Activated naive CD8-positive, alpha-beta T cell treated with anti-CD3 and anti-CD28 coated beads, Interleukin-2, amount 50 U/mL, for 16 hours (primary cell): ENCODE measurements around the gene ING1.
"Not testable (repeated sequence)": the region's sequence is repeated elsewhere in the genome, so short reads cannot be mapped to it uniquely, and the experiment has no call there.

Experiments used
- DNase-seq: peaks from one replicate; pipeline ENCODE4 v3.0.0-alpha.2; 2020; ENCODE audit warnings: low read depth, low spot score

Gene ING1, protein sequence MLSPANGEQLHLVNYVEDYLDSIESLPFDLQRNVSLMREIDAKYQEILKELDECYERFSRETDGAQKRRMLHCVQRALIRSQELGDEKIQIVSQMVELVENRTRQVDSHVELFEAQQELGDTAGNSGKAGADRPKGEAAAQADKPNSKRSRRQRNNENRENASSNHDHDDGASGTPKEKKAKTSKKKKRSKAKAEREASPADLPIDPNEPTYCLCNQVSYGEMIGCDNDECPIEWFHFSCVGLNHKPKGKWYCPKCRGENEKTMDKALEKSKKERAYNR

DNA sequence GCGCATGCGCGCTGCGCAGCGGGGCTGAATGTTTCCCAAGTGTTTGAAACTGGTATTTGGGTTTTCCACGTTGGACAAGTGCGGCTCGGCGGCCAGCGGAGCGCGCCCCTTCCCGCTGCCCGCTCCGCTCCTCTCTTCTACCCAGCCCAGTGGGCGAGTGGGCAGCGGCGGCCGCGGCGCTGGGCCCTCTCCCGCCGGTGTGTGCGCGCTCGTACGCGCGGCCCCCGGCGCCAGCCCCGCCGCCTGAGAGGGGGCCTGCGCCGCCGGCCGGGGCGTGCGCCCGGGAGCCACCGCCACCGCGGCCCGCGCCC lies at the start of gene ING1:
TSS of gene ING1 (plus strand) at position 59 of the 311 bp plus-strand sequence. CDS start 450 bp downstream, outside the sequence.
- no peak for DNase-seq

DNA sequence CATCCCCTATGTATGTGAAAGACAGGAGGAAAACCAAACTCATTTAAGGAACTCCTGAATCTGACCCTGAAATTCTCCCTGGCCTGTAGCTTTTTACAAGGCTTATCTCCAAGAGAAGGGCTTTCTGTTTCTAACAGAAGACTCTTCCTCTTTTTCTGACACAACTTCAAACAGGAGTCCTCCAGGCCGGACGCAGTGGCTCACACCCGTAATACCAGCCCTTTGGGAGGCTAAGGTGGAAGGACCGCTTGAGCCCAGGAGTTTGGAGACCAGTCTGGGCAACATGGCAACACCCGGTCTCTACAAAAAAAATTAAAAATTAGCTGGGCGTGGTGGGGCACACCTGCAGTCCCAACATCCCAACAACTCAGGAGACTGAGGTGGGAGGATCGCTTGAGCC lies 49.5 kb upstream of the ING1 start:
- no peak for DNase-seq

DNA sequence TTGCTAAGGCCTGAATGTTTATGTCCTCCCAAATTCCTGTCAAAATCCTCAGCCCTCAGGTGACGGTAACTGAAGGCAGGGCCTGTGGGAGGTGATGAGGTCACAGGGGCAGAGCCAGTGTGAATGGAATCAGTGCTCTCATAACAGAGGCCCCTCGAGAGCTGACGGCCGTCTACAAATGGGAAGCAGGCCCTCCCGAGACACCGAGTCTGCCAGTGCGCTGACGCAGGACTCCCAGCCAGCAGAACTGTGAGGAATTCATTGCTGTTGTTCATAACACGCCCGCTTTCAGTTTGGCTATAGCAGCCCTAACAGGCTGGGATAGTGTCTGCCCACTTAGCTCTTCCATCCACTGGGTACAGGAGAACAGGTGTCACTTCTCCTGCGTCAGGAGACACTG lies 48.8 kb upstream of the ING1 start:
- DNase-seq: no peak

DNA sequence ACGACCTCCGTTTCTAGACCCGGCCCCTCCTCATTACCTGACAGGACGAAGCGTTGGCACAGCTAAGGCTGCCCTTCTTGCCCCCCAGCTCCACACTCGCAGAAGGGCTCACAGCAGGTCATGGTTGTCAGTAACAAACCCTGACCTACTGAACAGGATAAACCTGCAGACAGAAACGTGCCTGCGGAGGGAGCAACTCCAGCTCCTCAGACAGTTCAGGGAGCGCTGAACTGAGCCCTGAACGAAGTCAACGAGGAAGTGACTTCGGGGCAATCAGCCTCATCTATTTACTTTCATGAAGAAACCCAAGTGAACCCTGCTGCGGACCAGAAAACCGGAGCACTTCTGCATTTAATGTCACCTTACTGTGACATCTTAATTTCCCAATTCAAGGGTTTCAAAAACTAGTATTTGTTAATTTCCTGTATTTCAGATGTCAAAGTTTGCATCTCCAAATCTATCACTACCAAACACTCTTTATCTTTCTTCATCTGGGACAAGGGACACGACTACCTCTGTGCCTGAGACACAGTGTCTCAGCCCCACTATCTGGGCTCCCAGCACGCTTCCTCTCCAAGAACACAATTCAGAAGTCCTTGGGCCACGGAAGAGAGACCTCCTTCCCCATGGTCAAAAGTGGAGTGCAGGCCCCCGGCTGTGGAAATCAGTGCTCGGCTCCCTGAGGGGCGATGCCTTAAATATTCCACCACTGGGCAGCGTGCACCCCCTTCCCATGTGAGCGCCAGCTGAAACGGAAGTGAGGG lies 47.8 kb upstream of the ING1 start:
- no peak for DNase-seq

DNA sequence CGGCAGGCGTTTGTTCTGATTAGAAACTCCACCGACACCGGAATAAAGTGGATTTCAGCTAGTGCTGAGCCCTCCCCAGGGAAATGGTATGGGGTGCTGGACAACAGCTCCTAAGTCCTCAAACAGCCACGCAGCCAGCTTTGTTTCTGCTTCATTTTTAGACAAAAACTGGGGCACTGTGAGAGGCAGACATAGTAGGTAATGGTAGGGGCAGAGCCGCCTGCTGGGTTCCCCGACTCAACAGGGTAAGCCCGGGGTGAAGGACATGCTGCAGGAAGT lies 47.3 kb upstream of the ING1 start:
- no peak for DNase-seq

DNA sequence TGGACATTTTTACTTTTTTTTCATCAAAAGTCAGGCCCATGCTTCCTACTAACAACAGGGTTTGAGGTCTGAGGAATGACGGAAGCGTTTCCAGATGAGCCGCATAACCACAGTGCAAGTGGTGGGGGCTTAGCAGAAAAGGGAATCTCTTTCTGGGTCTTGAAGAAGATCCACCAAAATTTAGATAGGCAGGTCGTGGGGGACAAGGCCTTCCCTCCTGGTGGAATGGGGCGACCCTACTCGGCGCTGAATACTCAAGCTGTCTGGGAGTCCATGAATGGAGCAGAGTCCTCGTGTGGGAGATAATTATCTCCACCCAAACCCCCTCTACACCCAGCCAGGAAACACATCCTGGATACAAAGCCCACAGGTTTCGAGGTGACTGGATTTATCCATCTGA lies 44.5 kb upstream of the ING1 start:
- DNase-seq: no peak

DNA sequence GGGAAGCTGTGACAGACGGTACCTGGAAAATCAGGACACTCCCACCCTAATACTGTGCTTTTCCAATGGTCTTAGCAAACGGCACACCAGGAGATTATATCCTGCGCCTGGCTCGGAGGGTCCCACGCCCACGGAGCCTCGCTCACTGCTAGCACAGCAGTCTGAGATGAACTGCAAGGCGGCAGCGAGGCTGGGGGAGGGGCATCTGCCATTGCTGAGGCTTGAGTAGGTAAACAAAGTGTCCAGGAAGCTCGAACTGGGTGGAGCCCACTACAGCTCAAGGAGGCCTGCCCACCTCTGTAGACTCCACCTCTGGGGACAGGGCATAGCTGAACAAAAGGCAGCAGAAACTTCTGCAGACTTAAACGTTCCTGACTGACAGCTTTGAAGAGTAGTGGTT lies 43.7 kb upstream of the ING1 start:
- not testable (repeated sequence) for DNase-seq

DNA sequence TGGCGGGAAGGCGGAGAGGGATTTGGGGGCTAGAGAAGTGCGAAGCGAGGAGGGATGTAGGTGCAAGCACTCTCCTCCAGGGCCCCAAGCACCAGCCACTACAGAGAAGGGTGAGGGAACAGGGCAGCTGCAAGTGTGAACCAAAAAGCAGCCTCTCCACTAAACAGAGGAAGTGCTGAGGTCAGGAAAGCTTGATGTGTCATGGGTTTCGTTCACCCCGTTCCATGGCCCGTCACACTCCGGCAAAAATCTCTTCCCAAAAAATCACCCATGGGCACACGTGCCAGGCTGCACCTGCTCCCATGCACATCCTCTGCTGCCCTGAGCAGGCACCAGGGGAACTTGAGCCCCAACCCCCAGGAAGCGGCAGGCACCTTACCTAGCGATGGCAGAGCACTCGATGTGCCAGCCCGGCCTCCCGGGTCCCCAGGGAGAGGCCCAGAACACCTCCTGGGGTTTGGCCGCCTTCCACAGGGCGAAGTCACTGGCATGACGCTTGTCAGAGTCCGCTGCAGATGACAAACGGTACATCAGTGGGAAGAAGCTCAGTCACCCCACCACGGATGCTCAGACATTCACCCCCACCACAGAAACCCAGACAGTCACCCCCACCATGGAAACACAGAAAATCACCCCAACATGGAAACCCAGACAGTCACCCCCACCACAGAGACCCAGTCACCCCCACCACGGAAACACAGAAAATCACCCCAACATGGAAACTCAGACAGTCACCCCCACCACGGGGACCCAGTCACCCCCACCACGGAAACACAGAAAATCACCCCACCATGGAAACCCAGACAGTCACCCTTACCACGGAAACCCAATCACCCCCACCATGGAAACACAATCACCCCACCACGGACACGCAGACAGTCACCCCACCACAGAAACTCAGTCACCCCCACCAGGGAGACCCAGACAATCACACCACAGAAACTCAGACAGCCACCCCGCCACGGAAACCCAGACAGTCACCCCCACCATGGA lies 36.6 kb upstream of the ING1 start:
- DNase-seq: no peak

DNA sequence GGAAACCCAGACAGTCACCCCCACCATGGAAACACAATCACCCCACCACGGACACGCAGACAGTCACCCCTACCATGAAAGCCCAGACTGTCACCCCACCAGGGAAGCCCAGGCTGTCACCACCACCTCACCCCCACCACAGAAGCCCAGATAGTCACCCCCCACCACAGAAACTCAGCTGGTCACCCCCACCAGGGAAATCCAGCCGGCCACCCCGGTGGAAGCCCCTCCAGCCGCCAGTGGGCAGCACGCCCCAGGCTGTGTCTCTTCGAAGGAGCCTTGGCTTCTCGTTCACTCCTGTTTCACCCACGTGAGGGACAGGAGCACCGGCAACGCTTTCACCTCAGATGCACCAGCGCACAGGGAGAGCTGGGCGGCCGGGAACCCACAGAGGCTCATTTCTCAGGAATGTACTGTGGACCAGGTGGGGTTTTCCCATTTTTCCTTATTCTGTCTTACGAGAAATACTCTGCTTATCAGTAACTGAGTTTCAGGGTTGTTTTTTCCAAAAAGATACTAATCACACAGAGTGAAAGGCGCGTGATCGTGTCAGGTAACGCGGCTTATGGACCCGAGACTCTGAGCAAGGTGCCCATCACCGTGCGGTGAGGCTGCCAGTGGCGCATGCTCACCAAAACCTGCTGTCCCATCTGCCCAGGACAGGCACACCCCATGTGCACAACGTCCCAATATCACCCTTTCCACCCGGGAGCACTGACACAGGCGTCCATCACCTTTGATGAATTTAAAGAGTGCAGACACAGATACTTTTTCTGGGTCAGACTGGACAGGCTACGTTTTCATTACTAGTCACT lies 35.6 kb upstream of the ING1 start:
- DNase-seq: no peak

DNA sequence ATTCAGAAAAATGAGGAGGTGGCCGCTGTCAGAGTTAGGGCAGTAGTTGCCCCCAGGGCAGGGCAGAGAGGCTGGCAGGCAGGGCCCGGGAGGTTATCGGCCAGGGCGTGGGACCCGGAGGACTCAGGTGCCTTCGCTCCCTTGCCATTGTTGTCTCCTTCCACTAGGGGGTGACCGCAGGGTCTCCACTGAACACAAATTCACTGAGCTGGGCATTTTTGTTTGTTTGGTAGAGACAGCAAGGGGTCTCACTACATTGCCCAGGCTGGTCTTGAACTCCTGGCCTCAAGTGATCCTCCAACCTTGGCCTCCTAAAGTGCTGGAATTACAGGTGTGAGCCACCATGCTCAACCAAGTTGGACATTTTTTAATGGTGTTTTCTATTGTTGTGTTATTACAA lies 32.6 kb upstream of the ING1 start:
- no peak for DNase-seq

DNA sequence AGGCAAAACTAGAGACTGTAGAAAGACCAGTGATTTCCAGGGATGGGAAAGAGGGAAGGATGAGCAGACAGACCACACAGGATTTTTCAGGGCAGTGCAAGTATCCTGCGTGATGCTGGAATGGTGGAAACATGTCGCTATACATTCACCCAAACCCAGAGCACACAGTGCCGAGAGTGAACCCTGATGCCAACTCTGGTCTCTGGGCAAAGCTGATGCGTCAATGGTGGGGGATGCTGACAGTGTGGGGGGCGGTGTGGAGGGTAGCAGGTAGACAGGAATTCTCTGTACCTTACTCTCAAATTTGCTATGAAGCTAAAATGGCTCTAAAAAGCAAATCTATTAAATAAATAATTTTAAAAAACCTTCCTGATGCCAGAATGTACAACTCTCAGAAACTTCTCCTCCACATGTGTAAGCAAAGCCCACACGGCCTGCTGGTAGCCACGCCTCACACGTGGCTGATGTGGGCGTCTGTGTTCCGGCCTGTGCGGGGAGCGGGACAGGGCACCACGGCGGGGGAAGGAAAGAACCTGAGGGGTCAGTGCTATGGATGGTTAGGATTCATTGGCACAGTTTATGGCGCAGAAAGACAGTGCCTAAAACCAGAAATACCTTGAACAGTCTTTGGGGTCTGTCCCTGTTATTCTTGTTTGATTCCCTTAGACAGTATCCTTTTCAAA lies 31.5 kb upstream of the ING1 start:
- no peak for DNase-seq

DNA sequence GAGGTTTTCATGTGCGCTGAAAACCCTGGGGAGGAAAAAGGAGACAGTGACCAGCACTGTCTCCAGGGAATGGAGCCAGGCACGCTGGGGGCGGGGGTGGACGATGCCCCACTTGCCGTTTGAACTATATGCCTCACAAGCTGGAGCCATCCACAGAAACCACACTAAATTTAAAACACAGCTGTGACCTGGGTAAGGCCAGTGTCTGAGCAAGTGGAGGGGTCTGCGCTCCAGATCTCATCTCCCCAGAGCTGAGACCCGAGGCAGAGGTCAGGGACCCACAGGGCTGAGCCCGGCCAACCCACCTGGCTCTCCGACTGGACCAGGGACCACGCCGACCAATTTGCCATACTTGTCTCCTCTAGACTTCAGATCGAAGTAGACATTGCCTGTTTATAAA lies 30.8 kb upstream of the ING1 start:
- no peak for DNase-seq

DNA sequence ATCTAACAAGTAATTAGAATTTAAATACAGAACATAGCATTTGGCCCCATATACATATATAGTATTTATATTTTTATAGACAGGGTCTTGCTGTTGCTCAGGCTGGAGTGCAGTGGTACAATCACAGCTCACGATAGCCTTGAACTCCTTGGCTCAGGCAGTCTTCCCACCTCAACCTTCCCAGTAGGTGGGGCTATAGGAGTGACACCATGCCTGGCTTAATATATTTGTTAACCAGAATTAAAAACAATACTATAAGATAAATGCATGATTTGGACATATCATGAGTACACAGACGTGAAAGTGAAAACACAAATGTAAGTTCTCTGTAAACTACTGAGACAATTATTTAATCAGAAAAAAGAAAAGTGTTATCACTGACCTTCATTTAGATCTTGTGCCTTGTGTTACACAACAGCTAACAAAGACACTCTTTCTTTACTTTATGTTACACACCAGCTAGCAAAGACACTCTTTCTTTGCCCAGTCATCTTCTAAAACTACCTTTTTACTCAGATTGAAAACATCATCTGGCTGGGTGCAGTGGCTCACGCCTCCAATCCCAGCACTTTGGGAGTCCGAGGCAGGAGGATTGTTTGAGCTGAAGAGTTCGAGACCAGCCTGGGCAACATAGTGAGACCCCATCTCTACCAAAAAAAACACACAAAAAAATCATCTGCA lies 30.2 kb upstream of the ING1 start:
- no peak for DNase-seq

DNA sequence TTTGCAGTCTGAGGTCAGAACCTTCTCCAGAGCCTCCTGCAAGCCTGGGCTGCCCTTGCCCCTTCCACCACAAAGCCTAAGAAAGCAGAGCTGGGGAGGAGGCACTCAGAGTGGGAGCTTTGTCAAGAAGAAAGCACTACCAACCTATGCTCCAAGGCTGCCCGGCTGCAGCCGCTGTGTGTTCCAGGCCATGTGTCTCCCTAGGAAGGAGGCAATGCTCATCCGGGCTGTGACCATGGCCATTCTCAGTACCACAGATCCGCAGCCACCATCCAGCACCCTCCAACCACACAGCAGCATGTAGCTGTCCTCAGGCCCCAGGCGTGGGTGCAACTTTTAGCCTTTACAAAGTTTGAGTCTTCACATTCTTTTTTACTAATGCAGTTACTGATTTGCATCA lies 29.6 kb upstream of the ING1 start:
- no peak for DNase-seq

DNA sequence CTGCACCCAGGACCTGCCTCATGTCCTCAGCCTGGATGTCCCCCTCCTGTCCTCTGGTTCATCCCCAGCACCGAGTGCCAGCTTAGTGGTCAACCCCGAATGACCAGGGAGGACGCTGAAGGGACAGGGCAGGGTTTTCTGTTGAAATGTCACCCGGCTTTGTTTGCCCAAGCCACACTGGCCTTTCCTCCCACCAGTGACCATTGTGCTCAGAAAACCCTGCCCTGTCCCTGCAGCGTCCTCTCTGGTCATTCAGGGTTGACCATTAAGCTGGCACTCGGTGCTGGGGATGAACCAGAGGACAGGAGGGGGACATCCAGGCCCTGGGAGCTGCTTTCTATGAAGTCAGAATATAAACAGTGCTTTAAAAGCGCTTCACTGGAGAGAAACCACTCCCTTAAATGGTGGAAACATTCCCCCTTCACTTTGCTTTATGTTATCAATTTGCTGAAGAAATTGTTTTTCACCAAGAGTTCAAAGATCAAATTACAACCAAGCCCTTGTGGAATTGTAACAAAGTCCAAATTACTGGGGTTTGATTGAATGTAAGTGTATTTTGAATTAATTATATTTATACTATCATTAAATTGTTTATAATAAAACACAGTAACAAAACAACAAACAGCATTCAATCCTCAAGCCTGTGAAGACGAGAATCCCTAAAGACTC lies 29.0 kb upstream of the ING1 start:
- DNase-seq: no peak

DNA sequence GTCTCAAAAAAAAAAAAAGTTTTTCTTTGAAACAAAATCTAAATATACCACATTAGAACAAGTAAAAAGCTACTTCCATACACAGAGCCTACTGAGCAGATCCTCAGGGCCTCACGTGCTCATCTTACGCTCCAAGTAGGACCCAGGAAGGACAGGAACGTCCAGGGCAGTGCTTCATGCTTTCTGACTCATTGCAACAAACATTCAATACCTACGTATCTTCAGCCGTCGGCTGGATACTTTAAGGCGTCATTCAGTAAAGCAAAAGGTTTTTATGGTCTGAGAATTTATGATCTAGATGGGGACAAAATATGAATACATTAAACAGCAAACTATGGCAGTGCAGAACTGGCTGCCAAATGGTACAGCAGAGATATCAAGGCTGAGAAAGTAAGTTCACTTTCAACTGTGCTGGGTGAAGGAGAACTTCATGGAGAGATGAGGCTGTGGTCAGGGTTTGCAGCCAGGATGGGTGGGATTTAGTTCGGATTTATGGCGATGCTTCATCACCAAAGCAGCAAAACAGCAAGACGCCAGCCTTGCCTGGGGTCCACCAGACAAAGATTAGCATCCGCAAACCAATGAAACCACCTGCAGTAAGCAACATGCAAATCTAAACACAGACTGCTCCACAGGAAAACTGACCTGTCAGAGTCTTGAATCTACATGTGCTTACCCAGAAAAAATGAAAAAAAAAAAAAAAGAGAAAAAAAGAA lies 28.0 kb upstream of the ING1 start:
- DNase-seq: no peak

DNA sequence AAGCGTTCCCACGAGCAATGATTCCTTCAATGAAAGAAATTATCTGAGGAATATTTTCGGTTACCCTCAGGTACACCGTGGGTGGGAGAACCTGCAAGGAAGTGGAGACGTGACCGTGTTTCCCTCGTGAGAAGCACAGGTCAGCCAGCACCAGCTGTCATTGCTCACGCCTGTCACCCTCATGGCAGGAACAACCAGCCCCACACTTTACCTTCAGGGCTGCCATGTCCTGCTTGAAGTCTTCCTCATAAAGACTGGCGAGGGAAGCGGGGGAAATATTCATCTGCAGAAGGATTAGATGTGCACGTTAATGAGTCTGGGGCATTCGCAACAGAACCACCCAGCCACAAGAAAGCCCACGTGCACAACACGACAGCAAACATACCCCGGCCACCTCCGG lies 25.8 kb upstream of the ING1 start:
- no peak for DNase-seq

DNA sequence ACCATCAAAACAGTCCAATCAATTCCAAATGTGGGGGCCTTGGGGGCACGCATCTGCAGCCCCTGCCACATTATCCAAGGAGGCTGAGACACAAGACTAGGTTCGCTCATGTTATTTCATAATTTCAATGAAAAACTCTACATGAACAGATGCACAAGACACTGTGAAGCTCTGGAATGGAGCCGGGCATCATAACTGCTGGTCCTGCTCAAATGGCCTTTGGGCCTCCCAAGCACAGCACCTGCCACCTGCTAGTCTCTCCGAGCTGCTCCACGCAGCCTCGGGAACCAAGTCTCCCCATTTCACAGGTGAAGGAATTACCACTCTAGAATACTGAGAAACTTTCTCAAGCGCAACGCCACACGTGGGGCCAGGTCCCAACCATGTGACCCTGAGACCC lies 24.5 kb upstream of the ING1 start:
- DNase-seq: no peak

DNA sequence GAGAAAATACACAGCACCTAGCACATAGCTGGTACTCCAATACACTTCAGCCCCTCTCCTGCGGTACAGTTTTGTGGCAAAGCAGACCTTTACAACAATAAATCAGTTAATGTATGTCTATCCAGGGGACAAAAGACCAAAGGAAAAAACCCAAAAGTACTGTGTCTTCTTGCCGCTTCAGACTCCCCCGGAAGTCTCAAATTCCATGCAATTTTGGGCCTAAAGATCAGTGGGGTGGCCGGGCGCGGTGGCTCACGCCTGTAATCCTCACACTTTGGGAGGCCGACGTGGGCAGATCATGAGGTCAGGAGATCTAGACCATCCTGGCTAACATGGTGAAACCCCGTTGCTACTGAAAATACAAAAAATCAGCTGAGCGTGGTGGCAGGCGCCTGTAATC lies 23.8 kb upstream of the ING1 start:
- no peak for DNase-seq
